DMS79 treated with DMSO at 0.1 percent for 48 hours (cell line): ENCODE data around the gene S100A6.
A peak's percentile ranks its signal among the peaks of the same experiment; 100 is the strongest.

Source experiments
- DNase-seq: peaks from one replicate; lab custom pipeline; 2025; lab: John Stamatoyannopoulos, UW

Gene S100A6

GRCh38 chr1:153545067-153546055, 9.6 kb upstream of the S100A6 start, which contains the start of gene S100A4:
Gene S100A4 (minus strand): TSS chr1:153545806. CDS start chr1:153544794, 1,012 bp downstream.
- peak; percentile 93 for DNase-seq

GRCh38 chr1:153544453-153545066, 8.8 kb upstream of the S100A6 start:
- no peak for DNase-seq

DNA sequence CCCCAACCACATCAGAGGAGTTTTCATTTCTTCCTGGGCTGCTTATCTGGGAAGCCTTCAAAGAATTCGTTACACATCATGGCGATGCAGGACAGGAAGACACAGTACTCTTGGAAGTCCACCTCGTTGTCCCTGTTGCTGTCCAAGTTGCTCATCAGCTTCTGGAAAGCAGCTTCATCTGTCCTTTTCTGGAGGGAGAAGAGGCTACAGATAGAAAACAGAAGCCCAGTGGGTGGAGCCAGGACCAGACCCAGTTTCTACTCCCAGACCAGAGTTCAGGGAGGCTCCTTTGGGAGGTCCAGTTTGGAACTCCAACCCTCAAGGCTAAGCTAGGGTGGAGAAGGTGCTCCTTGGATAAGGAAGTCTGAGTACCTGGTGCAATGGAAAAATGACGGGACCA, 7.9 kb upstream of the S100A6 start:
- no peak for DNase-seq

GRCh38 chr1:153542956-153543711, 7.3 kb upstream of the S100A6 start:
- DNase-seq, result no peak

DNA sequence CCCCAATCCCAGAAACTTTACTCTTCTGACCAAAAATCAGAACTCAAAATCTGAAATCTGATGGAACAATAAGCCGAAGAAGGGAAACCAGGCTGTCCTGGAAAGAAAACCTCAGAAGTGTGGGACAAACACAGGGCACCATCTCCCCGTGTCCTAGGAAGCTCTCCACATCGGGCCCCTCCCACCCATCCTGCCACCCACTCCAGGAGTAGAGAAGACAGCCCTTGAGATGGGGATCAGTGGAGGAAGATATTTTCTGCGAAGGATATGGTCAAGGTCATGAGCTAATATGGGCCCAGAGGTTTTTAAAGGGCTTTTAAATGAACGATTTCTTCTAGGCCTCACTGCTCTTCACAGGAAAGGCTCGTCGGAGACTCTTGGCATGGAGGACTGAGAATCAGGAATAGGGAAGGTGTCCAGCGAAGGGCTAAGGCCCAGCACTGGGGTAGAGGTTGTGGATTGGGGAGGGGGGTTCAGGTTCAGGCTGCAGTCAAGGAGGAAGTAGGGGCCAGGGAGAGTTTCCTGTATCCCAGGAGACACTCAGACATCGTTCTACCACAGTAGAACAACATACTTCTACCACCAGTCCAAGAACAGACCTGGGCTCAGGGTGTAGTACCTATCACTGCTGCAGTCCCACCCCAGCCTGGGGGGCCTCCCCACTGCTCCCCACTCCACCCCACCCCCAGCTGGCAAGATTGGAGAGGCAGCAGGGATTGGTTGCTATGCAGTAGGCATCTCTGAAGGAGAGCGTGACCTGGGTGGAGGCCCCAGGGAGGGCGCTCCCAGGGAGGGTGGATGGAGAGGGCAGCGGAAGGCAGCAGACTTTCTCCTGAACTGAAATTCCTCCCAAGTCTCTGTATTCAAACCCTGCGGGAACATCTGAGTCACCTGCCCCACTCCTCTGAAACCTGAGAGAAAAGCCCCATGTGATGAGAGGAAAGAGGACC, 6.1 kb upstream of the S100A6 start:
- no peak for DNase-seq

DNA sequence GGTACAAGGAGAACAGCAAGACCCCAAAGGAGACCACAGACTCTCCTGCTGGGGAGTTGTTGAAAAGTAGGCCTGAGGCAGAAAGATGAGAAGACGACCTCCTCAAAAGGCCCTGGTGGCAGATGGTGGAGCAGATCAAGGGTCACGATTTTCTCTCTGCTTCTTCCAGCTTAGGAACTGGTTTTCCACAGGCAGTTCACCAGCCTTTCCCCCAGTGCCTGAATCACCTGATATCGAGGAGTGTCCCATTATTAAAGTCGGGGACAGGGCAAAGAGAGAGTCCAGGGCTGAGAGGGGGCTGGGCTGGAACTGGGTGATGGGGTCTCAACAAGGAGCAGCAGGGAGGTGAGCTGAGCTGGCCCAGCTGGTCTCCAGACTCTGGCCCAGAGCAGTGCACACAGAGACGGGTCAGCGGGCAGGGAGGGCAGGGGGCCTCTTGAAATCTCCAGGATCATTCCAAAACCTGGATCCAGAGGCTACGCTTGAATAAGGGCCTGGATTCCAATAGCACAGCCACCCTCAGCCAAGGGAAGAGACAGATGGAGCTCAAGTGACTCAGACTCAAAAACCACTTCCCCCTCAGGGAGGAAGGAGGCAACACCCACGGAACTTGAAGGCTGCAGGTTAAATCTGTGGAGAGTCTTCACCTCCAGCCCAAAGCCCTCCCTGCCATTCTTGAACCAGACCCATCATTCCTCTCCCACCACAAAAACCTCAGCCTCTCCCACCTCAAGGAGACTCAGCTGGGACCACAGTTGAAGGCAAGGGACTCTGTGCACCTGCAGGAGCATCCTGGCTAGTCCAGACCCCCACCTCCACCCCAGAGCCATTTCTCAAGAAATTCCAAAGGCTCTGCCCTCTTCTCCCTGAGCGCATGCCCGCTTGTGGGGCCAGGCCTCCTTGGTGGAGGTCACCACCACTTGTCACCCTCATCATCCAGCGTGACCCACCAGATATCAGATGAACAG, 4.9 kb upstream of the S100A6 start, which contains the start of gene S100A5:
TSS of gene S100A5 (minus strand) at position 541 of the 968 bp plus-strand sequence. CDS start 743 bp downstream, outside the sequence.
- no peak for DNase-seq

DNA sequence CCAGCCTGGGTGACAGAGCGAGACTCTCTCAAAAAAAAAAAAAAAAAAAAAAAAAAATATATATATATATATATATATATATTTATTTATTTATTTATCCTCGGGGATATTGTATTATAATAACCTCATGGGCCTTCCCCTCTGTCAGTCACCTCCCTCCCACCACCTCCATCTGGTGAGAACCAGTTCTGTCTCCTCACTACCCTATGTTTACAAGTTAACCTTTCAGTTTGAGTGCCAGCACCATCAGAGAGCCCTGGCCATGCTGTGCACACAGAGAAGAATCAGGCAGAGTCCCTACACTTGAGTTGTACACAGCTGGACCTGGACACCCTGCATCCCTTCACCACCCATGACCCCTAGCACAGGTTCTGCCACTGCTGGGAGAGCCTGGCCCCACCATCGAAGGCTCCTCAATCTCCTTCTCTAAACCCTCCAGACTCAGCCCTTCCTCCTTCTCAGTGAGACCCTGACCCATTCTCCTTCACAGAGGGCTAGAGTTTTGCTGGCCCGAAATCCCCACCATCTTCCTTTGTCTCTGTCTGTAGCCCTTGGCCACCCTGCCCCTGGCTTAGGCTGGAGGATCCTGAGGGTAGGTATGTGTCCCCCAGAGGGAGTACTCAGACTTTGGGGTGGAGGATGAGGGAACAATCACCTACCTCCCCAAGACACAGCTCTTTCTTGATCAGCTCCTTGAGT, 3.8 kb upstream of the S100A6 start:
- DNase-seq, result no peak

GRCh38 chr1:153538315-153538821, 2.6 kb upstream of the S100A6 start:
- DNase-seq, result no peak

DNA sequence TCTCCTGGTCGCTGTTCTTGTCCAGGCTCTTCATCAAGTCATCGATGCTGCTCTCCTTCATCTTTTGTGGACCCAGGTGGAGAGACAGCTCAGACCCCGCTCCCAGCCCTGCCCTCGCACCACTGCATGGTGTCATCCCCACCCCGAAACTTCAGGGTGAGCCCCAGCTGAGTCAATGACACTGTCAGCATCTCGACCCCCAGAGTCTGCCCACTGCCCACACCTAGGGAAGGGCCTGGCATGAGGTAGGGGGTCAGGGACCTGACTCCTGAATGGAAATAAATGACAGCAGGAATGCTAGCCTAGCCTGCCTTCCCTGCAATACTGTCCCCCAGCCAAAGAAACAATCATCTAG, 1.6 kb upstream of the S100A6 start:
- DNase-seq, result no peak

DNA sequence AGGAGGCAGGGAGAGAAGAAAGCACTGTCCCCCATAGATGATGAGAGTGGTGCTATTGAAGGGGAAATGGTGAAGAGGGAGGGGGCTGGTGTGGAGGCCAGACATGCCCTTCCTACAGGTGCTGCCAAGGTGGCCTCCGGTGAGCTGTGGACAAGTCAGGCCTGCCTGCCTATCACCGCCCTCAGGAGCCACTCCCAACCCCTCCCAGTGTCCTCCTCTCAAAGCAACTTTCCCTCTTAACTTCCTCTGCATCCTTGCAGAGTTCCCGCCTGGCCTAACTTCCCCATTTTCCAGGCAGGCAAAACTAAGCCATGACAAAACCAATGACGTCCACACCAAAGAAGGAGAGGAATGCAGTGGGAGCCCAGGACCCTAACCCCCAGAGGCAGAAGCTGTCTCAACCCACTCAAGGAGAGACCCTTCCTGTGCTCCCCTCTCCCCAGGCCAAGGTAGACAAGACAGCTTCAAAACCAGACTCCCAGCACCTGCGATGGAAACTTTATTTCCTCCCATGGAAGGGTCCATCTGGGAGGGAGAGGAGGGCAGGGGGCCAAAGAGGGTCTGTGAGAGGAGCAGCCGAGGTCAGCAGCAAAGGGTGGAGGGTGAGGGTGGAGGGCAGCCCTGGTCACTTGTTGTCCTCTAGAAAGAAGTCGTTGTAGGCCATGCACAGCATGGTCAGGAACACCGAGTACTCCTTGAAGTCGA, 1.0 kb upstream of the S100A6 start:
- no peak for DNase-seq

DNA sequence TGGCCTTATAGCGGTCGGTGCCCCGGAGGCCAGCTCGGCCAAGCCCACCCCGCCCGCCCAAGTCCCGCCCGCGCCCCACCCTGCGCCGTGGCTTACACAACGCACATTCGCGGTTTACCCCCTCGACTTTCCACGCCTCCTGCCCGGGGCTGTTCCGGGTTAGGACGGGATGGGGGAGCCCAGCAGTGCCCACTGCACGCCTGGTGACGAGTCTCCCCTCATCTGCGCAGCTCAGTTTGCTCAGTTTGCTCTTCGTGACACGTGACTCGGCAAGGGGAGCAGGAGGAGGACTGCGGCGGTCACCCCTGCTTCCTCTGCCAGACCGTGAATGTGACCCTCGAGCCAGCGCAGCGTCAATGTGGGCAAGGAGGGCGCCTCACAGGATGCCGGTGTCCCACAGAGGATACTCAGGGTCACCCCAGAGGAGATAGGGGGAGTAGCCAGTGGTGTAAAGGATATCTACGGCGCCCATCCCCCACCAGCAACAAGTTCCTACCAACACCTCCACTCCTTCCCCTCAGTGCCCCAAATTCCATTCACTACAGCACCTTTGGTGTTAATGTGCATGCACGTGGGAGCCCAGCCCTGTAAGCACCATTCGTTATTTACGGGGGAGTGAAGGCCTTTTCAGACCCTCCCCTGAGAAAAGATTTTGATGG, 350 bp upstream of the S100A6 start:
- DNase-seq, result peak; percentile 76

DNA sequence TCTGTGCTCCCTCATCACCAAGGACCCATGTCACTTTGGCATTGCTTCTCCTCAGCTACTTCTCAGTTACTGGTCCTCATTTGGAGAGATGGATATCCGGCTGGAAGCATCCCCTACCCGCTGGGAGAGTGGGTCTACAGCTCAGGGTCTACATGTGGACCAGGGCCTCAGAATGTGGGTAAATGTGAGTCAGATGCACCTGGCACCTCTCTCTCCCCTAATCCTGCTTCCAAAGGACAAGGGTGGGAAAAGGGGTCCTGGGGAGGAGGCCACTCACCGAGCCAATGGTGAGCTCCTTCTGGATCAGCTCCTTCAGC, 908 bp downstream of the S100A6 start:
- DNase-seq, result no peak

GRCh38 chr1:153534226-153534924, 1.4 kb downstream of the S100A6 start:
- DNase-seq, result no peak

DNA sequence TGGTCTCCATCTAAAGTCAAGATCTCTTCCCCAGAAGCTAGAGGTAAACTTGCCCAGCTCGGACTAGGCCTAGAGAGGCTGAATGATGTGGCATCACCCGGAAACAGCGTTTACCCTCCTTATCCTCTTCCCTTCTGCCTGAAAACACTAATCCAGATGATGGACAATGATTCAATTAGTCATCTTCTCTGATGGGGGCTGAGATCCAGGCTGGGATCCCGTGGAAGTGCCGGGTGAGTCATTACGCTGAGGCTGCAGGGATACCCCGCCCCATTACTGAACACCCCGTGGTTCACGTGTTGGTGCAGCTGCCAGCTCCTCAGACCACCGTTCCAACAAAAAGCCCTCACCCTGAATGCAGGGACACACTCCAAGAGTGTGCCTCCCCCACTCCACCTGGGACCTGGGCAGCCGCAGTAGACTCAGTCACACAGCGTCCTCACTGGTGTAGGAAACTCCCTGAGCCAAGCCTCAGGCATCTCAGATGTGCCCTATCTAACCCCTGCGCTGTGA, 2.0 kb downstream of the S100A6 start:
- DNase-seq, result peak; percentile 77

GRCh38 chr1:153532769-153533599, 2.8 kb downstream of the S100A6 start:
- peak; percentile 93 for DNase-seq

- DNase-seq, result no peak
Measured at GRCh38 chr1:153532181-153532580, 3.6 kb downstream of the S100A6 start.
